GM13976 (cell line): Measurements from ENCODE around the gene GLA.

Experiments
- DNase-seq: peaks from one replicate; pipeline ENCODE4 v3.0.0; 2012; ENCODE audit warnings: low spot score
- in situ Hi-C: fragments of 300-500 bp; cut with MboI; formaldehyde crosslinking; loops from one replicate; pipeline ENCODE4 v1.12.0; 2022; ENCODE audit warnings: low sequenced_read_pairs, mixed read lengths, inconsistent platforms; ENCODE audit not compliant: unreplicated experiment
- TF ChIP-seq, protein P1 (sequence below): IDR thresholded peaks from 2 replicates; pipeline ENCODE4 v1.5.1; 2012; ENCODE audit warnings: borderline replicate concordance, mild to moderate bottlenecking; ENCODE audit not compliant: insufficient read depth; ENCODE audit errors: extremely low read depth, missing control alignments, control extremely low read depth

GLA gene

GRCh38 chrX:101407748-101408531 lies at the start of gene GLA, which contains the start of gene HNRNPH2:
Gene GLA (minus strand): TSS chrX:101407925. CDS start chrX:101407903, 22 bp downstream.
Gene HNRNPH2 (plus strand): TSS chrX:101408222. CDS start chrX:101411989, 3,767 bp downstream.
- TF ChIP-seq, protein P1, sequence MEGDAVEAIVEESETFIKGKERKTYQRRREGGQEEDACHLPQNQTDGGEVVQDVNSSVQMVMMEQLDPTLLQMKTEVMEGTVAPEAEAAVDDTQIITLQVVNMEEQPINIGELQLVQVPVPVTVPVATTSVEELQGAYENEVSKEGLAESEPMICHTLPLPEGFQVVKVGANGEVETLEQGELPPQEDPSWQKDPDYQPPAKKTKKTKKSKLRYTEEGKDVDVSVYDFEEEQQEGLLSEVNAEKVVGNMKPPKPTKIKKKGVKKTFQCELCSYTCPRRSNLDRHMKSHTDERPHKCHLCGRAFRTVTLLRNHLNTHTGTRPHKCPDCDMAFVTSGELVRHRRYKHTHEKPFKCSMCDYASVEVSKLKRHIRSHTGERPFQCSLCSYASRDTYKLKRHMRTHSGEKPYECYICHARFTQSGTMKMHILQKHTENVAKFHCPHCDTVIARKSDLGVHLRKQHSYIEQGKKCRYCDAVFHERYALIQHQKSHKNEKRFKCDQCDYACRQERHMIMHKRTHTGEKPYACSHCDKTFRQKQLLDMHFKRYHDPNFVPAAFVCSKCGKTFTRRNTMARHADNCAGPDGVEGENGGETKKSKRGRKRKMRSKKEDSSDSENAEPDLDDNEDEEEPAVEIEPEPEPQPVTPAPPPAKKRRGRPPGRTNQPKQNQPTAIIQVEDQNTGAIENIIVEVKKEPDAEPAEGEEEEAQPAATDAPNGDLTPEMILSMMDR: no peak
- in situ Hi-C loops: no loop called here
- DNase-seq: peak; percentile 84

- in situ Hi-C loops: no loop called here
- DNase-seq: no peak
- TF ChIP-seq, protein P1: no peak
Observed at GRCh38 chrX:101452056-101452455, 44.3 kb upstream of the GLA start.

GRCh38 chrX:101450961-101451360 lies 43.2 kb upstream of the GLA start:
- TF ChIP-seq, protein P1: no peak
- in situ Hi-C loops: no loop called here
- DNase-seq: no peak

GRCh38 chrX:101450085-101450484 lies 42.4 kb upstream of the GLA start:
- no peak for DNase-seq
- TF ChIP-seq, protein P1: no peak
- in situ Hi-C loops: no loop called here

DNA sequence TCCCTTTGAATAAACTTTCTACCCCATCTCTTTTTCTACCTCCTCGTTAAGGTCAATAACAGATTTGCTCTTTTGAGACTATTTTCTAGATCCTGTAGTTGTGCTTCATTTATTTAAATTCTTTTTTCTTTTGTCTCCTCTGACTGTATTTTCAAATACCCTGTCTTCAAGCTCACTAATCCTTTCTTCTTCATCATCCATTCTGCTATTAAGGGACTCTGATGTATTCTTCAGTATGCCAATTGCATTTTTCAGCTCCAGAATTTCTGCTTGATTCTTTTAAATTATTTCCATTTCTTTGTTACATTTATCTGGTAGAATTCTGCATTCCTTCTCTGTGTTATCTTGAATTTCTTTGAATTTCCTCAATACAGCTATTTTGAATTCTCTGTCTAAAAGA lies 41.6 kb upstream of the GLA start:
- no peak for DNase-seq
- TF ChIP-seq, protein P1: no peak
- in situ Hi-C loops: no loop called here

- in situ Hi-C loops: no loop called here
- TF ChIP-seq, protein P1: no peak
- DNase-seq: no peak
Observed at GRCh38 chrX:101442085-101442484, 34.4 kb upstream of the GLA start.
